Stimulated activated CD8-positive, alpha-beta memory T cell treated with anti-CD3 and anti-CD28 coated beads, Interleukin-7, amount 100 ng/mL, for 1 hour (primary cell): ENCODE results near the gene AKAP13.

Experiments
- DNase-seq, 2 donors: peaks; one replicate each; pipeline ENCODE4 v3.0.0-alpha.2; 2020; ENCODE audit warnings: low read depth in 2 of 2

The AKAP13 gene

DNA sequence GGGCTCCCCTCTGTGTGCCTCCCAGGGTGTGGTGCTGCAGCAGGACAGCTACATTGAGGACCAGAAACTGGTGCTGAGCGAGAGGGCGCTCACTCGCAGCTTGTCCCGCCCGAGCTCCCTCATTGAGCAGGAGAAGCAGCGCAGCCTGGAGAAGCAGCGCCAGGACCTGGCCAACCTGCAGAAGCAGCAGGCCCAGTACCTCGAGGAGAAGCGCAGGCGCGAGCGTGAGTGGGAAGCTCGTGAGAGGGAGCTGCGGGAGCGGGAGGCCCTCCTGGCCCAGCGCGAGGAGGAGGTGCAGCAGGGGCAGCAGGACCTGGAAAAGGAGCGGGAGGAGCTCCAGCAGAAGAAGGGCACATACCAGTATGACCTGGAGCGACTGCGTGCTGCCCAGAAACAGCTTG, 360.6 kb downstream of the AKAP13 start:
- DNase-seq = no peak

DNA sequence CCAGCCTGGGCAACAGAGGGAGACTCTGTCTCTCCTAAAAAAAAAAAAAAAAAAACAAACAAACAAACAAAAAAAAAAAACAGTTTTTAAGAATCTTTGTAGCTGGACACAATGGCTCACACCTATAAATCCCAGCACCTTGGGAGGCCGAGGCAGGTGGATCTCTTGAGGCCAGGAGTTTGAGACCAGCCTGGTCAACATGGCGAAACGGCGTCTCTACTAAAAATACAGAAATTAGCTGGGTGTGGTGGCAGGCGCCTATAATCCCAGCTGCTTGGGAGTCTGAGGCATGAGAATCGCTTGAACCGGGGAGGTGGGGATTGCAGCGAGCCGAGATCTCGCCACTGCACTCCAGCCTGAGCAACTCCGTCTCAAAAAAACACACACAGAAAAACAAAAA, 361.3 kb downstream of the AKAP13 start:
- no peak for DNase-seq

GRCh38 chr15:85742186-85742821, 361.9 kb downstream of the AKAP13 start:
- DNase-seq = no peak

DNA sequence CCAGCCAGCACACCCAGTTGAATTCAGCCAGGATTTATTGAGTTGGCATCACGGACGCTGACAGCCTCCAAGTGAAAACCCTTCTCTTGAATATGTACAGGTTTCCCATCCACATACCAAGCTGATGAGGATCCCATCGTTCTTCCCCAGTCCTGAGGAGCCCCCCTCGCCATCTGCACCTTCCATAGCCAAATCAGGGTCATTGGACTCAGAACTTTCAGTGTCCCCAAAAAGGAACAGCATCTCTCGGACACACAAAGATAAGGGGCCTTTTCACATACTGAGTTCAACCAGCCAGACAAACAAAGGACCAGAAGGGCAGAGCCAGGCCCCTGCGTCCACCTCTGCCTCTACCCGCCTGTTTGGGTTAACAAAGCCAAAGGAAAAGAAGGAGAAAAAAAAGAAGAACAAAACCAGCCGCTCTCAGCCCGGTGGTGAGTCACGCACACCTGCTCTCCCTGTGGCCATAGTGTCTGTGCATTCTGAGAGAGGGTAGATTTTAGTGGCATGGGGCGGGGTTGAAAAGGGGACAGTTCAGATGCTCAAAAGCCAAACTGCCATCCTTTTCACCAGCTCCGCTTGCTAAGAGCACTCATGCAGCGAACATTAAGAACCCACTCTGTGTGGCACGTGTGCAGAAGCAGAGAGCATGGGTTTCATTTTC, 363.1 kb downstream of the AKAP13 start:
- DNase-seq = no peak

DNA sequence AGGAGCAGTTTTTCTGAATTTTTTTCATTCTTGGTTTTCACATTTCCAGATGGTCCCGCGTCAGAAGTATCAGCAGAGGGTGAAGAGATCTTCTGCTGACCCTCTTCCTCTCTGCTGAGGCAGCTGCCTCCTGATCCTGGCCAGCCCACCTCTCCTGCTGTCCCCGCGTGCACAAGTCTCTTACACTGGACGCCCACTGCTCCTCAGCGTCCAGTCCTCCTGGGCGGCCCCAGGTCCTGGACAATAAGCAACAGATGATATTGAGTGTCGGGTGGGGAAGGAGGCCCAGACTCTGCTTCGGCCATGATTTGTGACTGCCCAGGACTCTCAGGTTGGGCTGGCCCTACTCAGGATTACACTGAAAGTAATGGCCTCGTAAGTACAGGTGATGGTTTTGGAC, 364.2 kb downstream of the AKAP13 start:
- DNase-seq = no peak

DNA sequence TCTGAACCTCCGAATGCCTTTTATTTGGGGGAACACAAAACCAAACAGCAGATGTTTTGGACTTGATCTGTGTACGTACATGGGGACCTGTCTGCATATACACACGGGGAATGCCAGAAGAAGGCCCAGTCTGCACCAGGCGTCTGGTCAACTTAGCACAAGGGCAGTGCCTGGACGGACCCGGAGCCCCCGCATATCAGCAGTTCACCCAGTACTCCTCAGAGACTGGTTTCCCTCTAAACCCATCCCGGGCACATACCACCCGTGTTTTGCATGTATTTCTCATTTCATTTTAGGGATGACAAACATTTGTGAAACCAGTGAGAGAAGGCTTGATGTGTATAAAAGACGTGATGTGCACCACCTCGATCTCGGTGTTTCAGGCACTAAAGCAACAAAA, 364.6 kb downstream of the AKAP13 start:
- DNase-seq = no peak

GRCh38 chr15:85745525-85746150, 365.2 kb downstream of the AKAP13 start:
- DNase-seq = no peak

- no peak for DNase-seq
Observed at GRCh38 chr15:85746641-85747040, 366.2 kb downstream of the AKAP13 start.

DNA sequence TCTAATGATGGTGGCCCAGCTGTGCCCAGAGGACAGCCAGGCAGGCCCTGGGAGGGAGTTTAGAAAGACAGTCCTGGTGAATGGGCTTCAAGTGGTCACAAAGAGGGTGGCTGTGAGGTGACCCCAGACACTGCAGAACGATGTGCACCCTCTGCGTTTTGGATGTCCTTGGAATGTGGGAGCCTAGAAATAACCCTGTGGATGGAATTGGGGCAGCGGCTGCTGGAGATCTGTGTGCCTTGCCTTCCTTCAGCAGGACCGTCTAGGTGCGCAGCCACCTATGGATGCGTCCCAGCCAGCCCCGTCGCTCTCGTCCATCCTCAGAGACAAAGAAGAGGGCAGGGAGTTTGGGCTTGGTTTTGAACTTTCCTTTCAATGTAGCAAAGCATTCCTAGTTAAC, 367.8 kb downstream of the AKAP13 start:
- DNase-seq = no peak

DNA sequence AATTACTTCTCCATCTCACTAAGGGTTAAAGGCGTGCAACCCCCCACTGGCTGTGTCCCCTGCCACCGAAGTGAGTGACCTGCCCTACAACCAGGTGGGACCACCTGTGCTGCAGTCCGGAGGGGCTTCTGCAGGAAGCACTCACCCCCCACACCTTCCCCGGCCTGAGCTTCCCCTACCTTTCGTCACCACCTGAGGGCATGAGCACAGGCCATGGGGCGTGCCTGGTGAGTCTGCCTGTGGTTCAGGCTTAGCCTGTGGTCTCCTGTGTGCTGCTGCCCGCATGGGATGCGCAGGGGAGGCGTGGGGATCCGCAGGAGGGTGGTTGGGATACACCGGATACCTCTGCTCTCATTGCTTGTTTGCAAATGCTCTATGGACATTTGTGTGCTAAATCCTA, 368.3 kb downstream of the AKAP13 start:
- no peak for DNase-seq

DNA sequence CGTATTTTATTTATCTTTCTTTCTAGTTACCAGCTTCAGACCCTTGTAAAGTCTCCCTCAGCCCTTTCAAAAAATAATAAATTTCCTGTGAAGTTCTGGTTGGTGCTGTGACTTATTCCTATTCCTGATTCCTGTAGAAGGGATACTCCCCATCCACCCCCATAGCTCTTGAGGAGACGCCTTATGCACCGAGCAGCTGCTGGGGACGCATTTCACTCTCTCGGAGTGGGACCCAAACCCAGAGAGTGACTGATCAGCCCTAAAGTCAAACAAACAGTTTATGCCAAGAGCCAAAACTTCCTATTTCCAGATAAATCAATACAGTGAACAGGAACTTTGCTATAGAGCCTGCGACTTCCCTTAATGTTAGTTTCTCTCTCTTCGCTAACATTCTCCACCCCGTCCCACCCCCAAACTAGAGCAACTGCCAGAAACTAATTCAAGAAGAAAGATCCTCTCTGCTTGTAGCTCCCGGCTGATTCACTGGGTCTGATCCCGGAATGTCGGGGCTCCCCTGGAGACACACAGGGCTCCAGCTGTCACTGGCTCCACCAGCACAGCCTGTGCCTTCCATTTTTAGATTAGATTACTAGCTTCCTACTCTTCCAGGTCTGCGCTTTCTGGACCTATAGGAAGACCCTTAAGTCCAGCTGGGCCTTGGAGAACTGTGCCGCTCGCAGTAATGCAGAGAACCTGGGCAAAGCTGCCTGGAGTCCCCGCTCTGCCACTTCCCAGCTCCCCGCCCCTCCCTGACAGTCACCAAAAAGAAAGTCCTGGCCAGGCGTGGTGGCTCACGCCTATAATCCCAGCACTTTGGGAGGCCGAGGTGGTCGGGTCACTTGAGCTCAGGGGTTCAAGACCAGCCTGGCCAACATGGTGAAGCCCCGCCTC, 369.1 kb downstream of the AKAP13 start:
- no peak for DNase-seq

- DNase-seq = no peak
Observed at GRCh38 chr15:85750319-85751290, 370.2 kb downstream of the AKAP13 start.

- no peak for DNase-seq
Observed at GRCh38 chr15:85751291-85752123, 371.1 kb downstream of the AKAP13 start.

GRCh38 chr15:85752124-85752475, 371.7 kb downstream of the AKAP13 start:
- no peak for DNase-seq

DNA sequence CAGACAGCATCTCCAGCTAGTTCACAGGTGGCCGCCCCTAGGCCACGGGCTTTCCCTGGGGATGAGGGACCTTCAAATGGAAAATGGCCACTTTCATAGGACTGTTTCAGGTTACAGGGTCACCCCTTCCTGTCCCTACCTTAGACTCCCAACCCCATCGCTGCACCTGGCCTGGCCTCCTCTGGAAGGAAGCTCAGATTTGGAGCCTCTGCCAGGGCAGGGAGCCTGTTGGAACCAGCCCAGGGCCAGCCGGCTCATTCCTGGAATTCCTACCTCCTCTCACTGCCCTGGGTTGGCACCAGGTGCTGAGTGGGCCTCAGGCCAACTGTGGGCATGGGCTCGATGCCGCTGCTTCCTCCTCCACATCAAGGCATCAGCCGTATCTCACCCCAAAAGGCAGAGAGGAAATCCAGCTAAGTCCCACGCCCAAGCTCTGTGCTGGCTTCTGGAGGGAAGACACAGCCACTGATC, 372.1 kb downstream of the AKAP13 start:
- DNase-seq = no peak

DNA sequence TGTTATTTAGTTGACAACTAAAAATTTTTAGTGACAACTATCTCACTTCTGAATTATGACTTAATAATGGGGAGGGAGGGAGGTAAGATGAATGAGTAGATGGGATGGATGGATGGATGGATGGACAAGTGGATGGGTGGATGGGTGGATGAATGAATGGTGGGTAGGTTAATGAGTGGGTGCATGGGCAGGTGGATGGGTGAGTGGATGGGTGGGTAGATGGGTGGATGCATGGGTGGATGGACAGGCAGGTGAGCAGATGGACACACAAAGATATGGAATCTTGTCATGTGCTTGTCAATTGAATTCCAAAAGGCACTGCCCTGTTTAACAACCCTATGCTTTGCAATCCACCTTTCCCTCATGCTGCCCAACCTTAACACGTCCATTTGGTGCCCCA, 372.9 kb downstream of the AKAP13 start:
- no peak for DNase-seq

DNA sequence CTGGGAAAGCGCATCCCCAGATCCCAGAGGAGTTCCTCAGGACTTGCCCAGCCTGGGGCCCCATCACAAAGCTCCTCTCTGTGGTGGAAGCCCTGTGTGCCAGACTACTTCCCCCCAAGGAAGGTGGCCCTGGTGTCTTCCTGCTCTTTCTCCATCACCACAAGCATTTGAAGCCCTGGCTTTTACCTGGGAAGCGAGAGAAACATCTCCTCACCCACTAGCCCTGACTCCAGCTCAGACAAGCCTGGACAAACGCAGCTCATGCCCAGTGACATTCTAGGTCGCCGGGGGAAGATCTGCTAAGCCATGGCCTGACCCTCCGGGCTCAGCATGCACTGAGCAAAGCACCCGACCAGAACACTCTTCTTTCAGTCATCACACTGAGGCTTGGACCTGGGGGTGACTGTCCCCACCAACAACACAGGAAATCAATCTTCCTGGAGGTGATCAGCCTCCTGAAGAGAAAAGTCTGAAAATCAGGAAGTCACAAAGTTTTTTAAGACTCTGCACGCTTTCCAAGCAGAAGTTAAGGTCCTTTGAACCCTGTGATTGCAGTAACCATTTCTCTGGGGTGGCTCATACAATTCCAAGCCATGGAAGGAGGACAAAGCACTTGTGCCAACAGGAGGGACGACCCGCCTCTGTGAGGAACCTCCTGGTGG, 373.5 kb downstream of the AKAP13 start:
- no peak for DNase-seq

DNA sequence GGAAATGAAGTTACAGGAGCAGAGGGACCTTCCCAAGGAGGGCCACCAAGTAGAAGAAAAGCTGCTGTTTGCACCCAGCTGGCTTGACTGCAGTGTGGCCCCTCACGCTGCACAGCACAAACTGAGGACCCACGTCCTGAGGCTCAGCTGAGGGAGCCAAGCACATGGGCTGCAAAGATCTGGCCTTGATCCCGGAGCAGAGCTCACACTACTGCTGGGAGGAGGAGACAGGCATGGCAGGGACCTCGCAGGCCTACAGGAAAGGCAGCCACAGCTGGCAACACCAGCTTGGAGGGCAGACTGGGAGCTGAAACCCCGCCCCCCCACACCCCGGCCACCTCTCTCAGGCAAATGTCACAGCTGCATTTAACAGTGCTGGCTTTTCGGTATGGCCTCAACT, 374.6 kb downstream of the AKAP13 start:
- DNase-seq = no peak

DNA sequence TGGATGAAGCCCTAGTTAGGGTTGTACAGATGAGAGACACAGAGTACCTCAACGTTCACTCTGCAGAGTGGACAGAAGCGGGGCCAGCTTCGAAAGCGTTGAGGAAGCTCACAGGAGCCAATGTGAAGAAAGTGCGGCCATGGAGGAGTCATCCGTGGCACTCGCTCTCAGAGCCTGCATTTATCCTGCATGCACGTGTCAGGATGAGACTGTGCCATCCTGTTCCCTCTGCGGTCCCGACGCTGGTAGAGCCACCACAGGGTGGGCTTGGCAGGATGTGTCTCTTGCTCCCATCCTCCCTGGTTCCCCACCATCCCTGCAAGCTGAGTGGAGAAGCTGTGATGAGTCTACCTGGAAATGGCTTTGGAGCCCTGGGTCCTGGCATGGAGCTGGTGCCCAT, 375.1 kb downstream of the AKAP13 start:
- DNase-seq = no peak

DNA sequence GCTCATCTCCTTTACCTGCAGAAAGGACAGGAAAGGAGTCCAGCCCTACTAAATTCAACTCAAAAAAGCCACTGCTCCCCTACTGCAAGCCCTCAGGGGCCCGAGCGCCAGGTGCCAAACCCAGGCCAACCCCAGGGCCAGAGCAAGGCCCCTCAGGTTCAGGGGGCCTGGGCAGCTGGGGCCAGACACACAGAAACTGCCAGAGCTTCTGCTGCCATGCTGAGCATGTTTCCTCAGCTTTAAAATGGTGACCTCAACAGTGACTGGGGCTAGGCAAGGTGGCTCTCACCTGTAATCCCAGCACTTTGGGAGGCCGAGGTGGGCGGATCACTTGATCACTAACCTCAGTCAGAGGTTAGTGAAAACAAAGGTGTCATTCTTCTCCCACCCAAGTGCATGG, 375.5 kb downstream of the AKAP13 start:
- no peak for DNase-seq
